Measurements from ENCODE around the gene DPP8. TPM values are rescaled to one million over a fixed set of nuclear protein-coding genes. Genes with fewer than 3 reads are reported as not detected.

Gene DPP8
- total and polyA plus RNA-seq, 4 donors: 5.5 to 22.7 (median 17.5) TPM

GRCh38 chr15:65450556-65450955 is 66.9 kb downstream of the DPP8 start:
- no peaks in the 10 kb centered on the region for H3K27me3 ChIP-seq (ENCODE audit: control insufficient read depth in 4 of 4, insufficient read depth in 4 of 4, low read length in 3 of 4)
- H3K36me3 ChIP-seq (ENCODE audit: control insufficient read depth in 4 of 4, insufficient read depth in 3 of 4, low read depth in 1 of 4, low read length in 3 of 4): peaks cover 8 to 48% (median 40%) of the 10 kb centered on the region in 4 donors
- H3K4me3 ChIP-seq (ENCODE audit: low read depth in 1 of 3, low read length in 3 of 3): no peak overlapping the region
- H3K27ac ChIP-seq (ENCODE audit: low read depth in 1 of 2, low read length in 2 of 2): no peak overlapping the region
- no peaks in the 10 kb centered on the region for H3K4me1 ChIP-seq (ENCODE audit: control insufficient read depth in 4 of 4, insufficient read depth in 4 of 4, low read length in 3 of 4)
- H3K9me3 ChIP-seq (ENCODE audit: control insufficient read depth in 4 of 4, low read length in 3 of 4): no peaks in the 10 kb centered on the region
- TF ChIP-seq SP1 (IDR thresholded peaks at IDR 0.05) (no peak), FOXA1 (IDR thresholded peaks at IDR 0.05) (no peak), HNF4A (conservative IDR thresholded peaks at IDR 0.05) (no peak), RAD21 (IDR thresholded peaks at IDR 0.05) (no peak), RXRA (IDR thresholded peaks at IDR 0.05) (no peak)
- DNase-seq (ENCODE audit: low spot score): no peak
- no peak overlapping the region for H3K9ac ChIP-seq (ENCODE audit: low read depth in 1 of 2, low read length in 2 of 2)

DNA sequence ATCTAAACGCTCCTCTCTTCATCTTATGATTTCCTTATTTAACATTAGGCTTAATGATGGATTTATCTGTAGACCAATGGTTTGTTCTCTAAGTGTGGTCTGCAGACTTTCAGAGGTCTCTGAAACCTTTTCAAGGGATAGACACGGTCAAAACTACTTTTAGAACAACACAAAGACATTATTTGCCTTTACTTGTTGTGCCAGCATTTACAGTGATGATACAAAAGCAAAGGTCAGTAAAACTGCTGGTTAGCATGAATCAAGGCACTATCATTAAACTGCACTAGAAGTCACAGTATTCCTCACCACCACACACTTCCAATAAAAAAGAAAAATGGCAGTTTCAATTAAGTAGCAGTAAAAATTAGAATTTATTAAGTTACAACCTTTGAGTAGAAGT is 70.3 kb downstream of the DPP8 start:
- Histone ChIP-seq H3K9ac (ENCODE audit: low read depth in 1 of 2, low read length in 2 of 2) (no peak overlapping the region), H3K9me3 (ENCODE audit: control insufficient read depth in 4 of 4, low read length in 3 of 4) (no peaks in the 10 kb centered on the region), H3K4me3 (ENCODE audit: low read depth in 1 of 3, low read length in 3 of 3) (no peak overlapping the region), H3K27me3 (ENCODE audit: control insufficient read depth in 4 of 4, insufficient read depth in 4 of 4, low read length in 3 of 4) (no peaks in the 10 kb centered on the region), H3K4me1 (ENCODE audit: control insufficient read depth in 4 of 4, insufficient read depth in 4 of 4, low read length in 3 of 4) (no peaks in the 10 kb centered on the region), H3K36me3 (ENCODE audit: control insufficient read depth in 4 of 4, insufficient read depth in 3 of 4, low read depth in 1 of 4, low read length in 3 of 4) (peaks cover 8 to 35% (median 28%) of the 10 kb centered on the region in 4 donors), H3K27ac (ENCODE audit: low read depth in 1 of 2, low read length in 2 of 2) (no peak overlapping the region)
- no peak for DNase-seq (ENCODE audit: low spot score)
- WGBS: 62% methylated on average over 2 of the region's 2 CpGs
- no peak for TF ChIP-seq RXRA (IDR thresholded peaks at IDR 0.05)
- TF ChIP-seq FOXA2 (IDR thresholded peaks at IDR 0.05): no peak

DNA sequence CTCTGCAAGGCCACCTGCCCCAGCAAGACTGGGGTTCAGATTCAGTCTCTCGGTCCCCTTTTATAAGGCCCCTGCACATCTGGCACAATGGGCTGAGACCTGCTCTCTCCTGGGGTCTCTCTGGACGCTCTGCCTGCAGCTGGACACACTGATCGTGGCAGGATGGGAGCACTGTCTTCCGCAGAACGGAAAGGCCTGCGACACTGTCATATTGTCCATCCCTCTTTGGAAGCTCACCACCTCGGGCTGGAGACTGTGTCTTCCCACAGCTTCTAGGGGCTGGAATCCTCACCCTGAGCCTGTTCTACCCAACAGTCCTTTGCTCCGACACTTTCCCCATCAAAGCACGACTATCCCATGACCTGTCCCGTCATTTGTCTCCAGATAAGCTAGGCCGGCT is 83.3 kb downstream of the DPP8 start:
- WGBS: 84% methylated on average over 11 of the region's 11 CpGs
- H3K4me1 ChIP-seq (ENCODE audit: control insufficient read depth in 4 of 4, insufficient read depth in 4 of 4, low read length in 3 of 4): no peaks in the 10 kb centered on the region
- no peaks in the 10 kb centered on the region for H3K9me3 ChIP-seq (ENCODE audit: control insufficient read depth in 4 of 4, low read length in 3 of 4)
- H3K4me3 ChIP-seq (ENCODE audit: low read depth in 1 of 3, low read length in 3 of 3): no peak overlapping the region
- H3K9ac ChIP-seq (ENCODE audit: low read depth in 1 of 2, low read length in 2 of 2): no peak overlapping the region
- no peaks in the 10 kb centered on the region for H3K27me3 ChIP-seq (ENCODE audit: control insufficient read depth in 4 of 4, insufficient read depth in 4 of 4, low read length in 3 of 4)
- no peak for DNase-seq (ENCODE audit: low spot score)
- TF ChIP-seq ATF3 (IDR thresholded peaks at IDR 0.05) (no peak), TAF1 (conservative IDR thresholded peaks at IDR 0.05) (no peak), HNF4A (conservative IDR thresholded peaks at IDR 0.05) (no peak), NR2F2 (IDR thresholded peaks at IDR 0.05) (no peak), ZBTB33 (IDR thresholded peaks at IDR 0.05) (no peak), YY1 (IDR thresholded peaks at IDR 0.05) (no peak), FOXA1 (IDR thresholded peaks at IDR 0.05) (no peak), EGR1 (IDR thresholded peaks at IDR 0.05; ENCODE audit: low read depth in 2 of 2) (no peak)
- TF ChIP-seq, protein P1, sequence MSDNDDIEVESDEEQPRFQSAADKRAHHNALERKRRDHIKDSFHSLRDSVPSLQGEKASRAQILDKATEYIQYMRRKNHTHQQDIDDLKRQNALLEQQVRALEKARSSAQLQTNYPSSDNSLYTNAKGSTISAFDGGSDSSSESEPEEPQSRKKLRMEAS (IDR thresholded peaks at IDR 0.05): no peak
- H3K27ac ChIP-seq (ENCODE audit: low read depth in 1 of 2, low read length in 2 of 2): no peak overlapping the region
- no peaks in the 10 kb centered on the region for H3K36me3 ChIP-seq (ENCODE audit: control insufficient read depth in 4 of 4, insufficient read depth in 3 of 4, low read depth in 1 of 4, low read length in 3 of 4)

GRCh38 chr15:65431731-65432130 is 85.8 kb downstream of the DPP8 start:
- Histone ChIP-seq H3K4me3 (ENCODE audit: low read depth in 1 of 3, low read length in 3 of 3) (no peak overlapping the region), H3K9me3 (ENCODE audit: control insufficient read depth in 4 of 4, low read length in 3 of 4) (no peaks in the 10 kb centered on the region), H3K27me3 (ENCODE audit: control insufficient read depth in 4 of 4, insufficient read depth in 4 of 4, low read length in 3 of 4) (no peaks in the 10 kb centered on the region), H3K4me1 (ENCODE audit: control insufficient read depth in 4 of 4, insufficient read depth in 4 of 4, low read length in 3 of 4) (no peaks in the 10 kb centered on the region), H3K27ac (ENCODE audit: low read depth in 1 of 2, low read length in 2 of 2) (no peak overlapping the region), H3K9ac (ENCODE audit: low read depth in 1 of 2, low read length in 2 of 2) (no peak overlapping the region), H3K36me3 (ENCODE audit: control insufficient read depth in 4 of 4, insufficient read depth in 3 of 4, low read depth in 1 of 4, low read length in 3 of 4) (no peaks in the 10 kb centered on the region)
- TF ChIP-seq EGR1 (IDR thresholded peaks at IDR 0.05; ENCODE audit: low read depth in 2 of 2) (no peak), HNF4G (IDR thresholded peaks at IDR 0.05) (no peak)
- DNase-seq (ENCODE audit: low spot score): no peak

Data from liver (tissue), 9 donors.